GM12891 (cell line): ENCODE data around the gene DENND1A.

Source experiments
- DNase-seq: peaks from one replicate; pipeline ENCODE4 v3.0.0; 2011; ENCODE audit warnings: low spot score; ENCODE audit not compliant: insufficient read length
- FAIRE-seq: peaks from 2 replicates; lab custom pipeline; 2011; peaks lifted over from hg19 to GRCh38; lab: Jason Lieb, UNC
- PAX5 ChIP-seq: IDR thresholded peaks from 2 replicates; pipeline ENCODE4 v1.6.1; 2011; ENCODE audit warnings: low read length, moderate library complexity, mild to moderate bottlenecking; ENCODE audit not compliant: insufficient read depth, severe bottlenecking
- POLR2A ChIP-seq: IDR thresholded peaks from 2 replicates; pipeline ENCODE4 v1.6.1; 2011; ENCODE audit warnings: low read depth, low read length, control low read depth
- POLR2AphosphoS5 ChIP-seq: IDR thresholded peaks from 2 replicates; pipeline ENCODE4 v1.6.1; 2011; ENCODE audit warnings: low read depth, low read length, control low read depth
- POU2F2 ChIP-seq: IDR thresholded peaks from 2 replicates; pipeline ENCODE4 v1.6.1; 2011; ENCODE audit warnings: low read depth, mild to moderate bottlenecking, control low read depth, low read length, moderate library complexity
- SPI1 ChIP-seq: IDR thresholded peaks from 2 replicates; pipeline ENCODE4 v1.6.1; 2011; ENCODE audit warnings: low read depth, low read length, control low read depth
- TAF1 ChIP-seq: IDR thresholded peaks from 2 replicates; pipeline ENCODE4 v1.6.1; 2011; ENCODE audit warnings: low read depth, low read length, control low read depth

DENND1A gene

DNA sequence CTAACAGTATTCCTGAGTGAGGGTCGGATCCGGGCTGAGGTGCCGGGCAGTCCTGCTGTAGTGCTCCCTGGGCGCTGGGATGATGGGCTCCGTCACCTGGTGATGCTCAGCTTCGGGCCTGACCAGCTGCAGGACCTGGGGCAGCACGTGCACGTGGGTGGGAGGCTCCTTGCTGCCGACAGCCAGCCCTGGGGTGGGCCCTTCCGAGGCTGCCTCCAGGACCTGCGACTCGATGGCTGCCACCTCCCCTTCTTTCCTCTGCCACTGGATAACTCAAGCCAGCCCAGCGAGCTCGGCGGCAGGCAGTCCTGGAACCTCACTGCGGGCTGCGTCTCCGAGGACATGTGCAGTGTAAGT lies 558.7 kb downstream of the DENND1A start:
- DNase-seq (no peak), FAIRE-seq (no peak)
- TF ChIP-seq POU2F2 (no peak), POLR2A (no peak), POLR2AphosphoS5 (no peak), SPI1 (no peak), TAF1 (no peak), PAX5 (no peak)

DNA sequence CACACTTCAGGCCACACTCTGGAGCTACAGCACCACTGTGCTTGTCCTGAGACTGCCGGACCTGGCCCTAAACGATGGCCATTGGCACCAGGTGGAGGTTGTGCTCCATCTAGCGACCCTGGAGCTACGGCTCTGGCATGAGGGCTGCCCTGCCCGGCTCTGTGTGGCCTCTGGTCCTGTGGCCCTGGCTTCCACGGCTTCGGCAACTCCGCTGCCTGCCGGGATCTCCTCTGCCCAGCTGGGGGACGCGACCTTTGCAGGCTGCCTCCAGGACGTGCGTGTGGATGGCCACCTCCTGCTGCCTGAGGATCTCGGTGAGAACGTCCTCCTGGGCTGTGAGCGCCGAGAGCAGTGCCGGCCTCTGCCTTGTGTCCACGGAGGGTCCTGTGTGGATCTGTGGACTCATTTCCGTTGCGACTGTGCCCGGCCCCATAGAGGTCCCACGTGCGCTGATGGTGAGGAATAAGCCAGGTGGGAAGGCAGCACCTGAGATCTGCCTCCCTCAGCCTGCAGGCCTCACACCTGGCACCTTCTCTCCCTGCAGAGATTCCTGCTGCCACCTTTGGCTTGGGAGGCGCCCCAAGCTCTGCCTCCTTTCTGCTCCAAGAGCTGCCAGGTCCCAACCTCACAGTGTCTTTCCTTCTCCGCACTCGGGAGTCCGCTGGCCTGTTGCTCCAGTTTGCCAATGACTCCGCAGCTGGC lies 559.2 kb downstream of the DENND1A start:
- DNase-seq = no peak

GRCh38 chr9:123370108-123370507 lies 559.8 kb downstream of the DENND1A start:
- FAIRE-seq = no peak
- TF ChIP-seq SPI1 (no peak), POU2F2 (no peak), POLR2A (no peak), PAX5 (no peak), POLR2AphosphoS5 (no peak), TAF1 (no peak)
- DNase-seq = no peak

More for the DNA sequence above, 559.2 kb downstream of the DENND1A start:
- FAIRE-seq = no peak
- TF ChIP-seq POLR2A (no peak), SPI1 (no peak), POU2F2 (no peak), PAX5 (no peak), POLR2AphosphoS5 (no peak), TAF1 (no peak)

- no peak for FAIRE-seq
- DNase-seq = no peak
- TF ChIP-seq SPI1 (no peak), POLR2AphosphoS5 (no peak), POLR2A (no peak), TAF1 (no peak), PAX5 (no peak)
Observed at GRCh38 chr9:123369296-123369695, 560.6 kb downstream of the DENND1A start.

- no peak for FAIRE-seq
- DNase-seq = no peak
- TF ChIP-seq TAF1 = no peak
- TF ChIP-seq POLR2AphosphoS5 = no peak
- TF ChIP-seq POU2F2 = no peak
- TF ChIP-seq POLR2A = no peak
- TF ChIP-seq SPI1 = no peak
- no peak for TF ChIP-seq PAX5
Observed at GRCh38 chr9:123368536-123369153, 561.3 kb downstream of the DENND1A start.

- DNase-seq (no peak), FAIRE-seq (no peak)
- TF ChIP-seq PAX5 (no peak), POLR2A (no peak), POLR2AphosphoS5 (no peak), TAF1 (no peak), SPI1 (no peak), POU2F2 (no peak)
Observed at GRCh38 chr9:123368023-123368422, 561.9 kb downstream of the DENND1A start.

DNA sequence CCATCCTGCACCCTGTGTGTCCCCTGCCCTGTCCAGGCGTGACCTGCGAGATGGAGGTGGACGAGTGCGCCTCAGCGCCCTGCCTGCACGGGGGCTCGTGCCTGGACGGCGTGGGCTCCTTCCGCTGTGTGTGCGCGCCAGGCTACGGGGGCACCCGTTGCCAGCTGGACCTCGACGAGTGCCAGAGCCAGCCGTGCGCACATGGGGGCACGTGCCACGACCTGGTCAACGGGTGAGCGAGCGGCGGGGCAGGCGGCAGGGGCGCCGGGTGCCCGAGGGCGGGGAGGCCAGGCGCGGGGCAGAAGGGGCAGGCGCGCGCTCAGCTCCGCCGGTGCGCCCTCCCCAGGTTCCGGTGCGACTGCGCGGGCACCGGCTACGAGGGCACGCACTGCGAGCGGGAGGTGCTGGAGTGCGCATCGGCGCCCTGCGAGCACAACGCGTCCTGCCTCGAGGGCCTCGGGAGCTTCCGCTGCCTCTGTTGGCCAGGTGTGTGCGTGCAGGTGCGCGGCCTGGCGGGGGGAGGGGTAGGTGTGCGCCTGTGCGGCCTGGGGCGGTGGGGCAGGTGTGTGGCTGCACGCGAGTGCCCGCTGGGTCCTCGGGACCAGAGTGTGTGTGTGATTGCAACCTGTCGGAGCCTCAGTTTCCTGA lies 563.9 kb downstream of the DENND1A start:
- no peak for TF ChIP-seq PAX5
- no peak for FAIRE-seq

DNA sequence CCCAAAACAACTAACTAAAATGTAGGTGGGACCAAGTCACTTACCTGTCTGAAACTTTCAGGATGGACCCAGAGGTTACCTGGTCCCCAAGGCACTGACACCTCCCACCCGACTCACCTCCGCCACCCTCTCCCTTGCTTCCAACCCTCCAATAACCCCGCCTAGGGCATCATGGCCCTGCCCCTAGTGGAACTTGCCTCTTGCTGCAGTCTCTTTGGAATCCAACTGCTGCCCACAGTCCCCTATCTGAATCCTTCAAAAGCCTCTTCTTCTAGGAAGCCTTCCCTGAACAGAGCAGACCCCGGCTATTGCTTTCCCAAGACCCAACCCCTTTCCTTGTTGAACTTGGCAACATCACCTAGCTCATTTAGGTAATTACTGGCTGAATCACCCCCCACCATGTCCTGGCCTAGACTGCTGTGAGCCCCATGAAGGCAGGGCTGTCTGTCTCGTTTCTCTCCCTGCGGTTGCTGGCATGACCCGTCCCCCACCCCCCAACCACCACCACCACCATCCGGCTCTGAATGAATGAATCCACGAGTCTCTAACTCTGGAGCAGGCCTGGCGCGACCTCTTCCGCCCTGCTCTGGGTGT lies 564.5 kb downstream of the DENND1A start:
- no peak for TF ChIP-seq SPI1
- no peak for TF ChIP-seq TAF1
- no peak for TF ChIP-seq PAX5
- TF ChIP-seq POU2F2 = no peak
- no peak for TF ChIP-seq POLR2AphosphoS5
- no peak for TF ChIP-seq POLR2A
- FAIRE-seq (no peak), DNase-seq (no peak)

More for the DNA sequence above, 563.9 kb downstream of the DENND1A start:
- no peak for DNase-seq

DNA sequence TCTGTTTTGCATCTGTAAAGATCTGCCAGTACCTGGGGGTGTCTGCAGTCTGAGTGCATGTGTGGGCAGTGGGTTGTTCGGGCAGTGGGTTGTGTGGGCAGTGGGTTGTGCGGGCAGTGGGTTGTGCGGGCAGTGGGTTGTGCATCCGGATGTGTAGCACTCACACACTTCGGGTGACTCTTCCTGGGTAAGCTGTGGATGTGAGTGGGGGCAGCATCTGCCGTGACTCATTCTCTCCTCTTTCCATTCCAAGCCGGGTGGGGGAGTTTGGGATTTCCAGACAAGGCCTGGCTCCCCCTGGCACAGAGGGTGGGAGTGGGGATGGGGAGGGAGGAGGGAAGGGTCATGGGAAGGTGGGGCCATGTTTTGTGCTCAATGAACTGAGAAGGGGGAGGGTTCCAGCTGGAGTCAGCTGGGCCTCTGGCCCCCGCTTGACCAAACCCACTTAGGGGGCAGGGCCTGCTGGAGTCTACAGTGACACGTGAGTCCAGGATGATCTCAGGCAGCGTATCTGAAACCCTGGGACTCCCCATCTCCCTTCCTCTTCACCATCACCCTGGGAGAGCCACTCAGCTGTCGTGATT lies 565.6 kb downstream of the DENND1A start:
- TF ChIP-seq TAF1 (no peak), POLR2AphosphoS5 (no peak), POU2F2 (no peak), PAX5 (no peak), POLR2A (no peak)
- DNase-seq = no peak
- FAIRE-seq = no peak

- TF ChIP-seq POLR2AphosphoS5 (no peak), POLR2A (no peak), SPI1 (no peak), TAF1 (no peak), PAX5 (no peak), POU2F2 (no peak)
- DNase-seq (no peak), FAIRE-seq (no peak)
Observed at GRCh38 chr9:123362856-123363255, 567.1 kb downstream of the DENND1A start.
